K562 (cell line): ENCODE measurements around the gene PPP1R3E. TPM values are rescaled to one million over a fixed set of nuclear protein-coding genes. Genes with fewer than 3 reads are reported as not detected.

Experiments used
- ARID1B ChIP-seq: fragments of 450-650 bp; IDR thresholded peaks from 2 replicates; pipeline ENCODE4 v1.6.1; 2016; ENCODE audit warnings: antibody characterized with exemption, mild to moderate bottlenecking, inconsistent platforms
- CBX5 ChIP-seq: IDR thresholded peaks from 2 replicates; pipeline ENCODE4 v1.6.1; 2014; ENCODE audit warnings: low read depth, borderline replicate concordance
- CTBP1 ChIP-seq: fragments of 450-650 bp; IDR thresholded peaks from 2 replicates; pipeline ENCODE4 v1.6.1; 2016; ENCODE audit warnings: borderline replicate concordance
- FOXK2 ChIP-seq, 2 experiments: fragments of 450-650 bp; IDR thresholded peaks in 1 of 2; conservative IDR thresholded peaks in 1 of 2; 2 replicates each; pipeline ENCODE4 v1.6.1; 2016; ENCODE audit warnings: low read depth in 2 of 2, mild to moderate bottlenecking in 1 of 2
- GATAD2A ChIP-seq: fragments of 450-650 bp; IDR thresholded peaks from 2 replicates; pipeline ENCODE4 v1.6.1; 2017
- MTA1 ChIP-seq: fragments of 450-650 bp; IDR thresholded peaks from 2 replicates; pipeline ENCODE4 v1.6.1; 2017; ENCODE audit warnings: borderline replicate concordance
- PHF21A ChIP-seq: fragments of 450-650 bp; IDR thresholded peaks from 2 replicates; pipeline ENCODE4 v1.6.1; 2017; ENCODE audit warnings: low read depth, borderline replicate concordance
- POU5F1 ChIP-seq: fragments of 150-350 bp; IDR thresholded peaks from 2 replicates; pipeline ENCODE4 v1.6.1; 2014; ENCODE audit warnings: borderline replicate concordance, low read length, low read depth, mild to moderate bottlenecking; ENCODE audit not compliant: partially characterized antibody
- YBX1 ChIP-seq: fragments of 450-650 bp; IDR thresholded peaks from 2 replicates; pipeline ENCODE4 v1.7.1; 2016; ENCODE audit warnings: mild to moderate bottlenecking
- polyA plus RNA-seq, 8 experiments: library from polyadenylated mRNA; depleted of rRNA in 4 of 8; stranded (reverse) in 5 of 8; unstranded in 3 of 8; fragments of >200 nt; fragmentation: Nextera tagmentation in 2 of 8; fragmentation: Illumina TruSeq in 1 of 8; extraction: Ambion mirVana in 2 of 8; extraction: Trizol in 1 of 8; gene quantifications; 2 replicates each; pipeline versions ENCODE4 v1.2.1 to v1.2.3, GENCODE V29; 2011 to 2014; ENCODE audit warnings: inconsistent platforms in 1 of 8, missing spikeins in 1 of 8
- total RNA-seq, 7 experiments: library from RNA; depleted of rRNA in 6 of 7; stranded (reverse); fragments of >200 nt in 6 of 7; fragmentation: Illumina TruSeq in 2 of 7; extraction: Trizol in 2 of 7; gene quantifications; 2 replicates each; pipeline versions ENCODE4 v1.2.1 to v1.2.3, GENCODE V29; 2011 to 2021; ENCODE audit warnings: low replicate concordance in 1 of 7
- TF ChIP-seq, protein P1 (sequence below), 2 experiments: fragments of 200-800 bp in 1 of 2; sonication (Bioruptor generic) in 1 of 2; sonication (generic) in 1 of 2; formaldehyde crosslinking in 1 of 2; IDR thresholded peaks in 1 of 2; conservative IDR thresholded peaks in 1 of 2; 2 replicates each; pipeline versions ENCODE4 v1.5.0 to v1.6.1; 2016 to 2020; ENCODE audit warnings: missing compliant biosample characterization in 1 of 2, missing genetic modification characterization in 1 of 2, missing genetic modification reagents in 1 of 2
- TF ChIP-seq, protein P2 (sequence below): fragments of 250-450 bp; sonication (Bioruptor Pico); IDR thresholded peaks from 2 replicates; pipeline ENCODE4 v1.4.0; 2020; ENCODE audit warnings: mild to moderate bottlenecking, moderate library complexity, borderline replicate concordance
- TF ChIP-seq, protein P3 (sequence below): fragments of 450-650 bp; IDR thresholded peaks from 2 replicates; pipeline ENCODE4 v1.6.1; 2016; ENCODE audit warnings: borderline replicate concordance
- TF ChIP-seq, protein P4 (sequence below), 3 experiments: fragments of 200-800 bp in 1 of 3; fragments of 250-450 bp in 1 of 3; fragments of 450-650 bp in 1 of 3; sonication (Bioruptor Pico) in 1 of 3; sonication (Bioruptor generic) in 1 of 3; formaldehyde crosslinking in 1 of 3; IDR thresholded peaks; 2 replicates each; pipeline versions ENCODE4 v1.6.1 to v1.8.0; 2016 to 2022; ENCODE audit warnings: mild to moderate bottlenecking in 2 of 3, missing genetic modification characterization in 2 of 3, missing compliant biosample characterization in 1 of 3, moderate library complexity in 1 of 3
- TF ChIP-seq, protein P5 (sequence below): fragments of 450-650 bp; IDR thresholded peaks from 2 replicates; pipeline ENCODE4 v1.6.1; 2016

The PPP1R3E gene
- total and polyA plus RNA-seq, 9 of the 15 experiments (the other 6 are each of a cell fraction or from before 2014, with no cell fraction given): 3.2 to 18.4 (median 7.6) TPM

DNA sequence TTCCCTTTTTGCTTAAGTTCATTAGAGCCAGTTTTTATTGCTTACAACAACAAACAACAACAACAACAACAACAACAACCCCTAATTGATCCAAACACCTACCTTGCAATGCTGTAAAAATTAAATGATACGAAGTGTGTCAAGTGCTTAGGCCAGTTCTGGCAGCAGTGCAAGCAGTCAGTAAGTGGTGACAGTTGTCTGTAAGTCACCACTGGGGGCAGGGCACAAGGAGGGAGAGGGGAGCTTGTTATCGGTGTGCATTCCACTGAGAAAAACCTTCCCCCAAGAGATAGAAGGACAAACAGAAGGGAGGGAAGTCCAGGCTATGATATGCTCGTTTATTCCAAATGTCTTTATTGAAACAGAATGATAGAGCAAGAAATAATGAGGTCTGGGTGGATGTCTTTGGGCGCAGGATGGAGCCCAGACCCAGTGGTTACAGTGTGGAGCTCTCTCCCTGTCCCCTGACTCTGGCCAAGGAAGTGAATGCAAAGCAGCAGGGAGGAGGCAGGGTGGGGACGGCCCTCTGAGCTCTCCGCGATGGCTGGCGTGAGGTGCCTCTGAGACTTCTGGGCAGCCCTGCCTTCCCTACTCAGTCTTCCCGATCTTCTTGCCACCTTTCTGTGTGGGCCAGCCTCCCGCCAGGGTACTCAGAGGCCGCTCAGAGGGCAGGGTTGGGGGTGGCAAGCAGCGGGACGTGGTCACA is 43.5 kb upstream of the PPP1R3E start (continued):
- TF ChIP-seq, protein P1, sequence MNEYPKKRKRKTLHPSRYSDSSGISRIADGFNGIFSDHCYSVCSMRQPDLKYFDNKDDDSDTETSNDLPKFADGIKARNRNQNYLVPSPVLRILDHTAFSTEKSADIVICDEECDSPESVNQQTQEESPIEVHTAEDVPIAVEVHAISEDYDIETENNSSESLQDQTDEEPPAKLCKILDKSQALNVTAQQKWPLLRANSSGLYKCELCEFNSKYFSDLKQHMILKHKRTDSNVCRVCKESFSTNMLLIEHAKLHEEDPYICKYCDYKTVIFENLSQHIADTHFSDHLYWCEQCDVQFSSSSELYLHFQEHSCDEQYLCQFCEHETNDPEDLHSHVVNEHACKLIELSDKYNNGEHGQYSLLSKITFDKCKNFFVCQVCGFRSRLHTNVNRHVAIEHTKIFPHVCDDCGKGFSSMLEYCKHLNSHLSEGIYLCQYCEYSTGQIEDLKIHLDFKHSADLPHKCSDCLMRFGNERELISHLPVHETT (CRISPR knock-in tag; conservative IDR thresholded peaks at IDR 0.05 in 1 of 2, IDR thresholded peaks at IDR 0.05 in 1 of 2): no peak
- TF ChIP-seq, protein P2, sequence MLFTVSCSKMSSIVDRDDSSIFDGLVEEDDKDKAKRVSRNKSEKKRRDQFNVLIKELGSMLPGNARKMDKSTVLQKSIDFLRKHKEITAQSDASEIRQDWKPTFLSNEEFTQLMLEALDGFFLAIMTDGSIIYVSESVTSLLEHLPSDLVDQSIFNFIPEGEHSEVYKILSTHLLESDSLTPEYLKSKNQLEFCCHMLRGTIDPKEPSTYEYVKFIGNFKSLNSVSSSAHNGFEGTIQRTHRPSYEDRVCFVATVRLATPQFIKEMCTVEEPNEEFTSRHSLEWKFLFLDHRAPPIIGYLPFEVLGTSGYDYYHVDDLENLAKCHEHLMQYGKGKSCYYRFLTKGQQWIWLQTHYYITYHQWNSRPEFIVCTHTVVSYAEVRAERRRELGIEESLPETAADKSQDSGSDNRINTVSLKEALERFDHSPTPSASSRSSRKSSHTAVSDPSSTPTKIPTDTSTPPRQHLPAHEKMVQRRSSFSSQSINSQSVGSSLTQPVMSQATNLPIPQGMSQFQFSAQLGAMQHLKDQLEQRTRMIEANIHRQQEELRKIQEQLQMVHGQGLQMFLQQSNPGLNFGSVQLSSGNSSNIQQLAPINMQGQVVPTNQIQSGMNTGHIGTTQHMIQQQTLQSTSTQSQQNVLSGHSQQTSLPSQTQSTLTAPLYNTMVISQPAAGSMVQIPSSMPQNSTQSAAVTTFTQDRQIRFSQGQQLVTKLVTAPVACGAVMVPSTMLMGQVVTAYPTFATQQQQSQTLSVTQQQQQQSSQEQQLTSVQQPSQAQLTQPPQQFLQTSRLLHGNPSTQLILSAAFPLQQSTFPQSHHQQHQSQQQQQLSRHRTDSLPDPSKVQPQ (CRISPR knock-in tag): no peak
- TF ChIP-seq FOXK2 (conservative IDR thresholded peaks at IDR 0.05 in 1 of 2, IDR thresholded peaks at IDR 0.05 in 1 of 2; ENCODE audit: low read depth in 2 of 2) (0 out of 4 replicates have a peak, but pooled peaks of 1 of the 2 experiments have one; percentile 31), GATAD2A (peak; percentile 41; the same call in 1 of the 2 replicates), PHF21A (no peak), ARID1B (0 out of 2 replicates have a peak, but pooled peaks have one; percentile 38), CTBP1 (peak; percentile 23; the same call in 1 of the 2 replicates), YBX1 (no peak), MTA1 (no peak), POU5F1 (no peak), CBX5 (no peak)
- TF ChIP-seq, protein P3, sequence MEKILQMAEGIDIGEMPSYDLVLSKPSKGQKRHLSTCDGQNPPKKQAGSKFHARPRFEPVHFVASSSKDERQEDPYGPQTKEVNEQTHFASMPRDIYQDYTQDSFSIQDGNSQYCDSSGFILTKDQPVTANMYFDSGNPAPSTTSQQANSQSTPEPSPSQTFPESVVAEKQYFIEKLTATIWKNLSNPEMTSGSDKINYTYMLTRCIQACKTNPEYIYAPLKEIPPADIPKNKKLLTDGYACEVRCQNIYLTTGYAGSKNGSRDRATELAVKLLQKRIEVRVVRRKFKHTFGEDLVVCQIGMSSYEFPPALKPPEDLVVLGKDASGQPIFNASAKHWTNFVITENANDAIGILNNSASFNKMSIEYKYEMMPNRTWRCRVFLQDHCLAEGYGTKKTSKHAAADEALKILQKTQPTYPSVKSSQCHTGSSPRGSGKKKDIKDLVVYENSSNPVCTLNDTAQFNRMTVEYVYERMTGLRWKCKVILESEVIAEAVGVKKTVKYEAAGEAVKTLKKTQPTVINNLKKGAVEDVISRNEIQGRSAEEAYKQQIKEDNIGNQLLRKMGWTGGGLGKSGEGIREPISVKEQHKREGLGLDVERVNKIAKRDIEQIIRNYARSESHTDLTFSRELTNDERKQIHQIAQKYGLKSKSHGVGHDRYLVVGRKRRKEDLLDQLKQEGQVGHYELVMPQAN: no peak
- TF ChIP-seq, protein P4, sequence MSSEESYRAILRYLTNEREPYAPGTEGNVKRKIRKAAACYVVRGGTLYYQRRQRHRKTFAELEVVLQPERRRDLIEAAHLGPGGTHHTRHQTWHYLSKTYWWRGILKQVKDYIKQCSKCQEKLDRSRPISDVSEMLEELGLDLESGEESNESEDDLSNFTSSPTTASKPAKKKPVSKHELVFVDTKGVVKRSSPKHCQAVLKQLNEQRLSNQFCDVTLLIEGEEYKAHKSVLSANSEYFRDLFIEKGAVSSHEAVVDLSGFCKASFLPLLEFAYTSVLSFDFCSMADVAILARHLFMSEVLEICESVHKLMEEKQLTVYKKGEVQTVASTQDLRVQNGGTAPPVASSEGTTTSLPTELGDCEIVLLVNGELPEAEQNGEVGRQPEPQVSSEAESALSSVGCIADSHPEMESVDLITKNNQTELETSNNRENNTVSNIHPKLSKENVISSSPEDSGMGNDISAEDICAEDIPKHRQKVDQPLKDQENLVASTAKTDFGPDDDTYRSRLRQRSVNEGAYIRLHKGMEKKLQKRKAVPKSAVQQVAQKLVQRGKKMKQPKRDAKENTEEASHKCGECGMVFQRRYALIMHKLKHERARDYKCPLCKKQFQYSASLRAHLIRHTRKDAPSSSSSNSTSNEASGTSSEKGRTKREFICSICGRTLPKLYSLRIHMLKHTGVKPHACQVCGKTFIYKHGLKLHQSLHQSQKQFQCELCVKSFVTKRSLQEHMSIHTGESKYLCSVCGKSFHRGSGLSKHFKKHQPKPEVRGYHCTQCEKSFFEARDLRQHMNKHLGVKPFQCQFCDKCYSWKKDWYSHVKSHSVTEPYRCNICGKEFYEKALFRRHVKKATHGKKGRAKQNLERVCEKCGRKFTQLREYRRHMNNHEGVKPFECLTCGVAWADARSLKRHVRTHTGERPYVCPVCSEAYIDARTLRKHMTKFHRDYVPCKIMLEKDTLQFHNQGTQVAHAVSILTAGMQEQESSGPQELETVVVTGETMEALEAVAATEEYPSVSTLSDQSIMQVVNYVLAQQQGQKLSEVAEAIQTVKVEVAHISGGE (CRISPR knock-in tag; IDR thresholded peaks at IDR 0.05): peak in 1 of 3 experiments; percentile 16; a peak in 1 of 6 replicates
- TF ChIP-seq, protein P5, sequence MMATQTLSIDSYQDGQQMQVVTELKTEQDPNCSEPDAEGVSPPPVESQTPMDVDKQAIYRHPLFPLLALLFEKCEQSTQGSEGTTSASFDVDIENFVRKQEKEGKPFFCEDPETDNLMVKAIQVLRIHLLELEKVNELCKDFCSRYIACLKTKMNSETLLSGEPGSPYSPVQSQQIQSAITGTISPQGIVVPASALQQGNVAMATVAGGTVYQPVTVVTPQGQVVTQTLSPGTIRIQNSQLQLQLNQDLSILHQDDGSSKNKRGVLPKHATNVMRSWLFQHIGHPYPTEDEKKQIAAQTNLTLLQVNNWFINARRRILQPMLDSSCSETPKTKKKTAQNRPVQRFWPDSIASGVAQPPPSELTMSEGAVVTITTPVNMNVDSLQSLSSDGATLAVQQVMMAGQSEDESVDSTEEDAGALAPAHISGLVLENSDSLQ: peak; percentile 53; the same call in 1 of the 2 replicates
